Neural cell (in vitro differentiated cells): ENCODE data around the gene PIAS1.

Source experiments
- EP300 ChIP-seq: fragments of 450-650 bp; conservative IDR thresholded peaks from 2 replicates; pipeline ENCODE4 v1.6.1; 2014; ENCODE audit warnings: antibody characterized with exemption, mild to moderate bottlenecking, moderate library complexity; ENCODE audit not compliant: poor library complexity, severe bottlenecking
- EZH2 ChIP-seq: fragments of 200-600, 300-800 bp; shearing (Covaris generic), sonication (generic); IDR thresholded peaks from 2 replicates; pipeline ENCODE4 v1.6.1; 2014; ENCODE audit warnings: antibody characterized with exemption, low read length, borderline replicate concordance, mild to moderate bottlenecking; ENCODE audit not compliant: insufficient read depth, poor library complexity, severe bottlenecking
- POLR2AphosphoS5 ChIP-seq: IDR thresholded peaks from 2 replicates; pipeline ENCODE4 v1.6.1; 2012
- RAD21 ChIP-seq: fragments of 450-650 bp; conservative IDR thresholded peaks from 2 replicates; pipeline ENCODE4 v1.6.1; 2014; ENCODE audit warnings: antibody characterized with exemption, mild to moderate bottlenecking, moderate library complexity
- SMC3 ChIP-seq: fragments of 450-650 bp; conservative IDR thresholded peaks from 2 replicates; pipeline ENCODE4 v1.6.1; 2014; ENCODE audit warnings: antibody characterized with exemption, mild to moderate bottlenecking, moderate library complexity; ENCODE audit not compliant: poor library complexity
- TAF1 ChIP-seq: IDR thresholded peaks from 2 replicates; pipeline ENCODE4 v1.6.1; 2012; ENCODE audit warnings: low read depth
- TF ChIP-seq, protein P1 (sequence below): fragments of 450-650 bp; IDR thresholded peaks from 2 replicates; pipeline ENCODE4 v1.5.1; 2014; ENCODE audit warnings: antibody characterized with exemption, mild to moderate bottlenecking, moderate library complexity; ENCODE audit not compliant: poor library complexity, severe bottlenecking
- TF ChIP-seq, protein P2 (sequence below): IDR thresholded peaks from 2 replicates; pipeline ENCODE4 v1.6.1; 2012; ENCODE audit warnings: borderline replicate concordance

DNA sequence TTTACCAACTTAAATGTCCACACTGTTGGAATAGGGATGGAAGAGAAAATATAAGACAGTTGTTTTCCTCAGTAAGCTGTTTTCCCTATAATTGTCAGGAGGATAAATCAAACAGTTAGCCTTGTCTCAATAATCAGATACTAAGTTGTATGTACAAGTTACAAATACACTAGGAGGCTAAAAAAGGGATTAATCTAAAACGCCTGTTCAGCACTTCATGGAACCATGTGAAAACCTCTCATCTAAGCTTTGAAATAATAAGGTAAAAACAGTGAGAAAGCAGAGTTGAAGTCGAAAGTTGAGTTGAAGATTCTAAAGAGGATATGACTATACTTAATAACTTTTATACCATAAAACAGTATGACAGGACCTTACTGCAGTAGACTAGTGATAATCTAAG is 89.0 kb downstream of the PIAS1 start:
- TF ChIP-seq, protein P1, sequence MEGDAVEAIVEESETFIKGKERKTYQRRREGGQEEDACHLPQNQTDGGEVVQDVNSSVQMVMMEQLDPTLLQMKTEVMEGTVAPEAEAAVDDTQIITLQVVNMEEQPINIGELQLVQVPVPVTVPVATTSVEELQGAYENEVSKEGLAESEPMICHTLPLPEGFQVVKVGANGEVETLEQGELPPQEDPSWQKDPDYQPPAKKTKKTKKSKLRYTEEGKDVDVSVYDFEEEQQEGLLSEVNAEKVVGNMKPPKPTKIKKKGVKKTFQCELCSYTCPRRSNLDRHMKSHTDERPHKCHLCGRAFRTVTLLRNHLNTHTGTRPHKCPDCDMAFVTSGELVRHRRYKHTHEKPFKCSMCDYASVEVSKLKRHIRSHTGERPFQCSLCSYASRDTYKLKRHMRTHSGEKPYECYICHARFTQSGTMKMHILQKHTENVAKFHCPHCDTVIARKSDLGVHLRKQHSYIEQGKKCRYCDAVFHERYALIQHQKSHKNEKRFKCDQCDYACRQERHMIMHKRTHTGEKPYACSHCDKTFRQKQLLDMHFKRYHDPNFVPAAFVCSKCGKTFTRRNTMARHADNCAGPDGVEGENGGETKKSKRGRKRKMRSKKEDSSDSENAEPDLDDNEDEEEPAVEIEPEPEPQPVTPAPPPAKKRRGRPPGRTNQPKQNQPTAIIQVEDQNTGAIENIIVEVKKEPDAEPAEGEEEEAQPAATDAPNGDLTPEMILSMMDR: no peak
- TF ChIP-seq SMC3 (no peak), POLR2AphosphoS5 (no peak), EZH2 (no peak), RAD21 (no peak), EP300 (no peak), TAF1 (no peak)
- TF ChIP-seq, protein P2, sequence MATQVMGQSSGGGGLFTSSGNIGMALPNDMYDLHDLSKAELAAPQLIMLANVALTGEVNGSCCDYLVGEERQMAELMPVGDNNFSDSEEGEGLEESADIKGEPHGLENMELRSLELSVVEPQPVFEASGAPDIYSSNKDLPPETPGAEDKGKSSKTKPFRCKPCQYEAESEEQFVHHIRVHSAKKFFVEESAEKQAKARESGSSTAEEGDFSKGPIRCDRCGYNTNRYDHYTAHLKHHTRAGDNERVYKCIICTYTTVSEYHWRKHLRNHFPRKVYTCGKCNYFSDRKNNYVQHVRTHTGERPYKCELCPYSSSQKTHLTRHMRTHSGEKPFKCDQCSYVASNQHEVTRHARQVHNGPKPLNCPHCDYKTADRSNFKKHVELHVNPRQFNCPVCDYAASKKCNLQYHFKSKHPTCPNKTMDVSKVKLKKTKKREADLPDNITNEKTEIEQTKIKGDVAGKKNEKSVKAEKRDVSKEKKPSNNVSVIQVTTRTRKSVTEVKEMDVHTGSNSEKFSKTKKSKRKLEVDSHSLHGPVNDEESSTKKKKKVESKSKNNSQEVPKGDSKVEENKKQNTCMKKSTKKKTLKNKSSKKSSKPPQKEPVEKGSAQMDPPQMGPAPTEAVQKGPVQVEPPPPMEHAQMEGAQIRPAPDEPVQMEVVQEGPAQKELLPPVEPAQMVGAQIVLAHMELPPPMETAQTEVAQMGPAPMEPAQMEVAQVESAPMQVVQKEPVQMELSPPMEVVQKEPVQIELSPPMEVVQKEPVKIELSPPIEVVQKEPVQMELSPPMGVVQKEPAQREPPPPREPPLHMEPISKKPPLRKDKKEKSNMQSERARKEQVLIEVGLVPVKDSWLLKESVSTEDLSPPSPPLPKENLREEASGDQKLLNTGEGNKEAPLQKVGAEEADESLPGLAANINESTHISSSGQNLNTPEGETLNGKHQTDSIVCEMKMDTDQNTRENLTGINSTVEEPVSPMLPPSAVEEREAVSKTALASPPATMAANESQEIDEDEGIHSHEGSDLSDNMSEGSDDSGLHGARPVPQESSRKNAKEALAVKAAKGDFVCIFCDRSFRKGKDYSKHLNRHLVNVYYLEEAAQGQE: no peak
